ENCODE measurements around the gene MMD.

MMD gene

DNA sequence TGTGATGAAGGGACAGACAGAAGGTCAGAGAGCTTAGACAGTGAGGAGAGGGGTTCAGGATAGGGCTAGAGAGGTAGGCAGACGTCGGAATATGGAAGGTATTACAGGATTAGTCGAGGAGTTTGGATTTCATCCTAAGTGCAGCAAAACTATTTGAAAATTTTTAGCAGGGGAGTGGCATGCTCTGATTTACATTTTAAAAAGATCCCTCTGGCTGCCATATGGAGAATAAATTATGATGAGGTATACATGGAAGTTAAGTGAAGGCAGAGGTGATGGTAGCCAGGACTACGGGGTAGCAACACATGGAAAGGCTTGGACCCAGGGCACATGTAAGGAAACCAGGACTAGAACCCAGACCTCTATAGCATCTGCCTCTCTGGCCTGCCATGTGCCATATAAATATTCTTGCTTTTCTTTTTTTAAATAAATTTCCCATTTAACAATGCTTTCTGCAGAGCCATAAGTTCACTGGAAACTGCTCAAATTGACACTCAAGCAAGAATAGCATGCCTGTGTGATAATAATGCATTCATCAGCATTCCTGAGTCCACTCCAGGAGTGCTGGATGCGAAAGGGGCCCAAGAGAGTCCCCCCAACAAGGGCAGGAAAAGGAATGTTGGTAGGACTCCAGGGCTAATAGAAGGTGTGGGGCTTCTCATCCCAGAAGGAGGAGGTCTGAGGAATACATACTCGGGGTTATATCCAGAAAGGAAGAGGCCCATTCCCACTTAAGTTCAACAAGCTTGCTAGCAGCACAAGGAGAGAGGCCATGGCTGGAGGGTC, 78.6 kb downstream of the MMD start:
- H3K9me3 ChIP-seq (ENCODE audit: control insufficient read depth, low read length), result peaks cover 7% of the 10 kb centered on the region
- DNase-seq (ENCODE audit: low read depth), result no peak
- H3K4me1 ChIP-seq (ENCODE audit: control insufficient read depth, insufficient read depth, low read length), result peaks cover 7% of the 10 kb centered on the region
- no peaks in the 10 kb centered on the region for H3K36me3 ChIP-seq (ENCODE audit: control insufficient read depth, insufficient read depth, low read length, severe bottlenecking)
- H3K27me3 ChIP-seq (replicated peaks; ENCODE audit: control insufficient read depth, insufficient read depth, low read length), result peaks cover 11% of the 10 kb centered on the region
- no peak overlapping the region for H3K4me3 ChIP-seq (ENCODE audit: low read length)
- no peak overlapping the region for H3K9ac ChIP-seq (ENCODE audit: low read length)

Measured in adipocyte (in vitro differentiated cells).